Esophagus muscularis mucosa (tissue), 4 donors: ENCODE results near the gene ACER3.

Experiments used
- CTCF ChIP-seq, 3 experiments: fragments of 200-600 bp in 2 of 3; fragments of 450-650 bp in 1 of 3; sonication (generic) in 2 of 3; IDR thresholded peaks; one replicate each; pipeline ENCODE4 v1.5.1; 2017 to 2019; ENCODE audit warnings: antibody characterized with exemption in 3 of 3, mild to moderate bottlenecking in 2 of 3, moderate library complexity in 1 of 3
- EP300 ChIP-seq: sonication (generic); formaldehyde crosslinking; IDR thresholded peaks from one replicate; pipeline ENCODE4 v1.6.1; 2017; ENCODE audit warnings: antibody characterized with exemption
- POLR2A ChIP-seq: fragments of 450-650 bp; IDR thresholded peaks from one replicate; pipeline ENCODE4 v1.6.1; 2017; ENCODE audit warnings: antibody characterized with exemption, moderate library complexity, mild to moderate bottlenecking, low read depth
- POLR2AphosphoS5 ChIP-seq, 2 donors: sonication (generic); formaldehyde crosslinking; IDR thresholded peaks; one replicate each; pipeline ENCODE4 v1.6.1; 2017; ENCODE audit warnings: antibody characterized with exemption in 2 of 2

DNA sequence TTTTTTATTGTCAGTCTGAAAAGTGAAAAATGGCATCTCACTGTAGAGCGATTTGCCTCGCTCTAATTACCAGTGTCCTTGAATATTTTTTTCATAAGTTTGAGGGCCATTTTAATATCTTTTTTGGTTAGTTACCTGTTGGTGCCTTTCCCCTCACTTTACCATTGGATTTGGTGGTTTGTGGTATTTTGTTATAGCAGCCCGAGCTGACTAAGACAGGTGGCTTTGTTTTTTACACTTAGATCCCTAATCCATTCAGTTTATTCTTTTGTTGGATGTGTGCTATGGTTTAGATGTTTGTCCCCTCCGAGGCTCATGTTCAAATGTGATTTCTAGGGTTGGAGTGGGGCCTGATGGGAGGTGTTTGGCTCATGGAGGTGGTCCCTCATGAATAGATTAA lies 199.5 kb downstream of the ACER3 start:
- TF ChIP-seq EP300 (no peak), POLR2A (no peak), CTCF (IDR thresholded peaks at IDR 0.05) (no peak), POLR2AphosphoS5 (IDR thresholded peaks at IDR 0.05) (no peak)
